Bone marrow (tissue), 2 donors: Measurements from ENCODE around the gene GSG1L.

ENCODE experiments used
- DNase-seq, 2 donors: peaks; one replicate each; lab custom pipeline; 2025; lab: John Stamatoyannopoulos, UW

The GSG1L gene

GRCh38 chr16:27789150-27789549 is 274.4 kb downstream of the GSG1L start:
- DNase-seq = no peak

DNA sequence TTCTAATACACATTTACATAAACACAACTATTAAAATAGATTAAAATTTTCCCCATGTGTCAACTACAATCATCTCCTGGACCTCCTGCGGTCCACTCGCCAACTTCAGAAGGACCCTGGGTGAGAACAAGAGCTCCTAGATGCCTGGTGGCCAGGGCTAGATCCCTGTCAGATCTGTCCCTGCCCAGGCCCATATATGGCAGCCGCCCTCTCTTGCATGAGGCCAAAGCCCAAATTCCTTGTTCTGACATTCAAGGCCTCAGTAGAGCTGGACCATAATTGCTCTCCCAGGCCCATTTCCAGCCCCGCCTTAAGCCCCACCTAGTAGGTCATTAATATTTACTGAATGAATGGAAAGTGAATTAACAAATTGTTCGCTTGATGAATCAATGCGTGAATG is 275.8 kb downstream of the GSG1L start:
- DNase-seq = no peak

- no peak for DNase-seq
Measured at GRCh38 chr16:27786923-27787625, 276.4 kb downstream of the GSG1L start.

- no peak for DNase-seq
Measured at GRCh38 chr16:27786221-27786922, 277.1 kb downstream of the GSG1L start.

- DNase-seq = no peak
Measured at GRCh38 chr16:27785307-27785678, 278.2 kb downstream of the GSG1L start.

DNA sequence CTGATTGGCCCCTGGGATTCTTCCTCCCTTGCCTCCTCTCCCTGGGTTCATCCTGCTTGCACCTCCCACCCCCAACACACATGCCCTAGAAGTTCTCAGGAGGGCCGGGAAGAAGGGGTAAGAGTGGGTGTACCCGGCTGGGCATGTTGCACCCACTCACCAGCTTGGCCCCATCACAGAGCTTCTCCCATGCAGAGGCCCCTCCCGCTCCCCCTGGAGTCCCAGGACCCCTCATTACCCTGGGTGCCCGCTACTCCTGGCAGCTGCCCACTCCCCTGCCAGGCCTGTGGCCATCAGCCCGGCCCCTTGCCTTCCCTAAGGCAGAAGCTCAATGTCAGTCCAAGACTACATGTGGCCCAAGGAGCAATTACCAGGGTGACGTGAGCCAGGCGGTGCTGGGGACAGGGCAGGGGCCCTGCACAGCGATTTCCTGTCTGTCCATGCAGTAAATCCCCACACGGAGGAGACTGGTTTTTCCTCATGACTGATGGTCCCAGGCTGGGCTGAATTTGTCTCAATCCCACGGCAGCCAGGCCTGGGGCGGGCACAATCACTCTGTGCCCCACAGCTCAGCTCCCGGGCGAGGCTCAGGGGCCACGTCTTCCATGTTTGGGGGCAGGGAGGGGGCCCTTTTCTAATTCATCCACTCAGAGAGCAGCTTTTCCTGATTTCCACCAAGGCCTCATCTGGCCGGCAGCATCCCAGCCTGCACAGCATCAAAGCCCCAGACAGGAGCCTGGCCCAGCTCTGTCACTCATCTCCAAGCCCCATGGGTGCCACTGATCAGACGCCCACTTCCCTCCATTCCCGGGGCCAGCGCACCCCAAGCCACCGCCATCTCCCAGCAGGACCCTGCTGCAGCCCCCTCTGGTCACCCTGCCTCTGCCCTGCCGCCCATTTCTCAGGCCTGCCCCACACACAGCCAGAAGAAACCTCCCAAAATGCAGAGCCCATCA is 278.9 kb downstream of the GSG1L start:
- DNase-seq = no peak

GRCh38 chr16:27781981-27782880 is 281.3 kb downstream of the GSG1L start:
- DNase-seq = no peak

GRCh38 chr16:27781195-27781524 is 282.4 kb downstream of the GSG1L start:
- DNase-seq = no peak

- no peak for DNase-seq
Measured at GRCh38 chr16:27780468-27781194, 282.9 kb downstream of the GSG1L start.

GRCh38 chr16:27779641-27780164 is 283.8 kb downstream of the GSG1L start:
- DNase-seq = no peak

GRCh38 chr16:27778926-27779570 is 284.5 kb downstream of the GSG1L start:
- no peak for DNase-seq

DNA sequence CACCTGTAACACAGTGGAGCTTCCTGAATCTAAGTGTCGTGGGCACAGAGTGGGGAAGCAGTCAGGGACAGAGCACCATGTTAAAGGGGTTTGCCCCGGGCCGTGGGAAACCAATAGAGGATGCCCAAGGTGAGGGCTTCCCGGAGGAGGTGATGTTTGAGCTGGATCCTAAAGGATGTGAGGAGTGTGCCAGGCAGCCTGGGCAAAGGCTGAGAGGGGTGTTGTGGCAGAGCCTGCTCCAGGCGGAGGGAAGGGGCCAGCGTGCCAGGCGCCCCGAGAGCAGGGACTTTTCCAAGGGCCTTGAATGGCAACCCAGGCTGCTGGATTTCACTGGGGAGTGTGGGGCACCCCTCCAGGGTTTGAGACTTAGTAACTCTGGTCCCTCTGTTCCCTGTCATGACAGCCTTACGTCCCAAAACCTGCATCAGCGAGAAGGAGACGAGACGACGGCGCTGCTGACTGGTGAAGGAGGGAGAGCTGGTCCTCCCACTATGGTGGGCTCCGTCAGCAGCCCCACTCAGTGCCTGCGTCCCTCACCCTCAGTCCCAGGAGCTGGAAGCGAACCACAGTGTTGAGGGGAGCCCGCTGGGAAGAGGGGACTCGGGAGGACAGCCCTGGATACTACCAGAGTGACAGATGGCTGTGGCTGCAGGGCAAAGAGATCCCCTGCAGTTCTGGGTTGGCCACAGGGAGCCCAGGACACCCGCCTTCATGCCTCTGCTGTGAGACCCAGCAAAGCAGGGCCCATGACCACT is 285.2 kb downstream of the GSG1L start:
- DNase-seq = no peak

- DNase-seq = no peak
Measured at GRCh38 chr16:27777527-27777926, 286.0 kb downstream of the GSG1L start.

DNA sequence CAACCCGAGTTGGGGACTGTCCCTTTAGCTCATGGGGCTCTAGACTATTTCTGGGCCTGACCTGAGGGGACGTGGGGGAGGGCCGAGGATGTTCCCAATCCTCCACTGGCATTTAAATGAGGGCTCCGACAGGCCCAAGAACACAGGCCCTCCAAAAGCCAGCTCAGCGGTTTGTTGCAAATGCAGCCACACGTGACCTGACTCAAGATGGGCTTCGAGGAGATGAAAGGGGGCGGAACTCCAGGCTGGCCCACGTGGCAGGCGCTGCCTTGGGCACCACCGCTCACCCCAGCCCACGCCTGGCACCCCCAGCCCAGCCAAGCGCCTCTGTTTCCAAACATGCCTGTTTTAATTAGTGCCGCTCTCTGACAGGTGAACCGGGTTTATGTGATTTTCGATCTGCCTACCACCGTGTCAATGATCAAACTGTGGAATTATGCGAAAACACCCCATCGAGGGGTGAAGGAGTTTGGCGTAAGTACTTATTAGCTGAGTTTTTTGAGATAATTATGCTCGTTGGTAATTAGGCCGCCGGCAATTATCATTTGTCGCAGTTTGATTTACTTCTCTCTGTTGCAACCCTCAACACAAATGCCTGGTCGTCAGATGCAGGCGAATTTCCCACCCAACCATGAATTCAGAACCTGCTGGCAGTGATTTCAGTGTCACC is 286.8 kb downstream of the GSG1L start:
- DNase-seq = no peak

DNA sequence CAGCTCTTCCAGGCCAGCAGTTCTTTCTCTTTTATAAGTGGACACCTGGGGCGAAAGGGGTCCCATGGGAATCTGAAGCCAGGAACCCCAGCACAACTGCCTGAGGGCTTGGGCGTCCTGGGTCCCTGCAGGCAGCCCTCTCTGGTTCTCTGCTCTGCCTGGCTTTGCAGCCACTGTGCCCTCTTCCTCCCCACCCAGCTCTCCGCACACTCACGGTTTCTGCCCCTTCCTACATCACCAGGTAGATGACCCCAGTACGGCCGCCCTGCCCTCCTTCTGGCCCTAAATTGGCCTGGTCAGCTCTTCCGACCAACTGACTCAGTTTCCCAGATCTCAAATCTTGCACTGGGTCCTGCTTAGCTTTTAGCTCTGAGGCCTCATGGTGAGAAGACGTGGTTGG is 288.3 kb downstream of the GSG1L start:
- no peak for DNase-seq

DNA sequence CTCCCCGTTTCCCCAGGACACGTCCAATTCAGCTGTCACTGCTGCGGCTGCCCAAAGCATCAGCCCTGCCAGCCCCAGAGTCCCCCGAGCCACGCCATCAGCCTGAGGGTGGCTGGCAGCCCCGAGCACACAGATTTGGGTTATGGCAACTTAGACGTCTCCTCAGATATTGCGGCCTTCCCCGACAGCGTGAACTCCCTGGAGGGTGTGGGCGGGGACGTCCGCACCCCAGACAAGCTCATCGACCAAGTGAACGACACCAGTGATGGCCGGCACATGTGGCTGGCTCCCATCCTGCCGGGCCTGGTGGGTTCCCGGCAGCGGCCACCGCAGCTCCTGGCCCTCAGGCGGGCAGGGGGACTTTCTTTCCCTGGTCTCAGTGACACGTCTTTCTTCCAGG is 288.7 kb downstream of the GSG1L start:
- DNase-seq = no peak

GRCh38 chr16:27773344-27773743 is 290.2 kb downstream of the GSG1L start:
- no peak for DNase-seq

DNA sequence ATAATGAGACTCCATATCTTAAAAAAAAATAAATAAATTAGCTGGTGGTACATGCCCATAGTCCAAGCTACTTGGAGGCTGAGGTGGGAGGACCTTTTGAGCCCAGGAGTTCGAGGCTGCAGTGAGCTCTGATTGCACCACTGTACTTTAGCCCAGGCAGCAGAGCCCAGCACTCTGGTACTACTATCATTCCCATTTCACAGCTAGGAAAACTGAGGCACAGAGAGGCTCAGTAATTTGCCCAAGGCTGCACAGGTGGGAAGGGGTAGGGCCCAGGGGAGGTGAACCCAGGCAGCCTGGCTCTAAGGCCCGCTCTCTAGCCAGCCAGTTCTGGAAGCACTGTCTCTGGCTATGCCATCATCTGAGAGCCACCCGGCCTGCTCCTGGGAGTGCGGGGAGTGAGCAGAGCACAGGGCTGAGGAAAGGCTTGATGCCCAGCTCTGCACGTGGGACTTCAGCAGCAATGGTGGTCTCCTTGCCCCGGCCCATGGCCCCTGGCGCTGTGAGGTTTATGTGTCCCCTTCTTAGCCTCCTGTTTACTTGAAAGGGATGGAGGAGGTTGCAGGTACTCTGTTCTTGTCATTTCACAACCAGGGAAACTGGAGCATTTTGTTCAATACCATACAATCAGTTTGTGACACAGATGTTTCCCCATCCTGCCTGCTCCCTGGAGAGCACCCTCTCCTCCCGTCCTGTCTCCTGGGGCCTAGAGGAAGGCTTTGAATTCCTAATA is 291.3 kb downstream of the GSG1L start:
- no peak for DNase-seq
